GM21360 (cell line): ENCODE measurements around the gene UQCR11.

Experiments used
- ATAC-seq: cut with Tn5 transposase; IDR thresholded peaks from one replicate; pipeline ENCODE4 v1.9.1; 2021; ENCODE audit warnings: mild to moderate bottlenecking, moderate library complexity; ENCODE audit not compliant: unreplicated experiment

The UQCR11 gene

GRCh38 chr19:1572795-1573194, 32.5 kb downstream of the UQCR11 start:
- no peak for ATAC-seq

DNA sequence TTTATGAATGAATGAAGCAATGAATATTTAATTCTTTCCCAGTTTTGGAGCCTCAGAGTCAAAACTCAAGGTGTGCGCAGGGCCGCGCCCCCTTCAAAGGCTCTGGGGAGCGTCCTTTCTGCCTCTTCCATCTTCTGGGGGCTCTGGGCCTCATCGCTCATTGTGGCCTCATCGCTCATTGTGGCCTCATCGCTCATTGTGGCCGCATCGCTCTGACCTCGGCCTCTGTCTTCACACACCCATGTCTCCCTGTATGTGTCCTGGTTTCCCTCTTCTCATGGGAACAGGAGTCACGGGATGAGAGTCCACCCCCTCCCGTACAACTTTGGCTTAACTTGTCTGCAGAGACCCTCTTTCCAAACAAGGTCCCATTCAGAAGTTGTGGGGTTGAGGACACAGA, 33.9 kb downstream of the UQCR11 start:
- ATAC-seq, result no peak

DNA sequence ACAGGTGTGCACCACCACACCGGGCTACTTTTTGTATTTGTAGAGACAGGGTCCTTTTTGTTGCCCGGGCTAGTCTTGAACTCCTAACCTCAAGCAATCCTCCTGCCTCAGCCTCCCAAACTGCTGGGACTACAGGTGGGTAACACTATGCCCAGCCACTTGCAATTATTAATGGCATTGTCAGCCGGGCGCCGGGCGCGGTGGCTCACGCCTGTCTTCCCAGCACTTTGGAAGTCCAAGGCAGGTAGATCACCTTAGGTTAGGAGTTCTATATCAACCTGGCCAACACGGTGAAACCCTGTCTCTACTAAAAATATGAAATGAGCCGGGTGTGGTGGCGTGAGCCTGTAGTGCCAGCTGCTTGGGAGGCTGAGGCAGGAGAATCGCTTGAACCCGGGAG, 34.4 kb downstream of the UQCR11 start:
- no peak for ATAC-seq

DNA sequence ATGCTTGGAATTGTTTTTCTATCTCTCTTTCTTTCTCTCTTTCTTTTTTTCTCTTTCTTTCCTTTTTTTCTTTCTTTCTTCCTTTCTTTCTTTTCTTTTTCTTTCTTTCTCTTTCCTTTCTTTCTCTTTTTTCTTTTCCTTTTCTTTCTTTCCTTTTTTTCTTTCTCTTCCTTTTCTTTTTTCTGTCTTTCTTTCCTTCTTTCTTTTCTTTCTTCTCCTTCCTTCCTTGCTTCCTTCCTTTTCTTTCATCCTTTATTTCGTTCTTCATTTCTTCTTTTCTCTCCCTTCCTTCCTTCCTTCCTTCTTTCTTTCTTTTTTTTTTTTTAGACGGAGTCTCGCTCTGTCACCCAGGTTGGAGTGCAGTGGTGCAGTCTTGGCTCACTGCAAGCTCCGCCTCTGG, 35.3 kb downstream of the UQCR11 start:
- no peak for ATAC-seq

DNA sequence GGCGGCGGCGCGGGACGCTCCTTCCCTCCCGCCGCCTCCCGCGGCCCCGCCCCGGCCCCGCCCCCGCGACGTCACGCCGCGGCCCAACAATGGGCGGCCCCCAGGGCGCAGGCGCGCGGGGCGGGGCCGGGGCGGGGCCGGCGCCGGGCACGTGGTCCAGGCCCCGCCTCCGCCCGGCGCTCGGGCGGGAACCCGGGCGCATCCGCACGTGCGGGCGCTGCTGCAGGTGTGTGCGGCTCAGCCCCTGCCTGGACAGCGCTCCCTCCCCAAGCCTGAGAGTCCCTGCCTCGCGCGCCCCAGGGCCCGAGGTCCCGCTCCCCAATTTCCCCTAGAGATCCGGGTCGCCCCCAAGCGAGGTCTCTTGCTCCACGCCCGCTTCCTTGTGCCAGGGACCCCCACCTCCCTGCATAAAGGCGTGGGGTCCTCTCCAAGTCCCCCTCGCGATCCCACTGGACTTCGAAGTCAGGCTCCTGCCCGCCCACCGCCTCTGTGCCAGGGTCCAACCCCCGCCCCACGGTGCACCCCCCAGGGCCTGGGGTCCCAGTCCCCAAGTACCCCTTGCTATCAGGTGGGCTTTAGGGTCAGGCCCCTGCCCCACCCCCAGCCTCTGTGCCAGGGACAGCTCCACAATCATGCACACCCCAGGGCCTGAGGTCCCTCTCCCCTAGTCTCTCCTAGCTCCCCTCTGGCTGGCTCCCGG, 36.8 kb downstream of the UQCR11 start, which contains the start of gene MEX3D:
MEX3D (minus strand) TSS at position 6 of the 700 bp plus-strand sequence. CDS start 267 bp downstream, outside the sequence.
- ATAC-seq, result no peak

DNA sequence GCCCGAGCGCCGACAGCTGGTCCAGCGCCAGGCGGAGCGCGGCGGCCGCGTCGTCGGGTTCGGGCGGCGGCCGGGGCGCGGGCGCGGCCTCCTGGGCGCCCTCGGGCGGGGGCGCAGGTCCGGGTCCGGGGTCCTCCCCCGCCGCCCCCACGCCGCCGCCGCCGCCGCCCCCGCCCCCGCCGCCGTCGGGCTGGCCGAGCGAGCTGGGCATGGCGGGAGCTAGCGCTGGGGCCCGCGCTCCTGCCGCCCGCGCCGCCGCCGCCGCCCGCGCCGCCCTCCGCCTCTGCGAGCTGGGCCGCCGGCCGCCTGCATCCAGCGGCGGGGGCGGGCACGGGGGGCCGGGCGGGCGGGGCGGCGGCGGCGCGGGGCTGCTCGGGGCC, 37.4 kb downstream of the UQCR11 start:
- no peak for ATAC-seq

DNA sequence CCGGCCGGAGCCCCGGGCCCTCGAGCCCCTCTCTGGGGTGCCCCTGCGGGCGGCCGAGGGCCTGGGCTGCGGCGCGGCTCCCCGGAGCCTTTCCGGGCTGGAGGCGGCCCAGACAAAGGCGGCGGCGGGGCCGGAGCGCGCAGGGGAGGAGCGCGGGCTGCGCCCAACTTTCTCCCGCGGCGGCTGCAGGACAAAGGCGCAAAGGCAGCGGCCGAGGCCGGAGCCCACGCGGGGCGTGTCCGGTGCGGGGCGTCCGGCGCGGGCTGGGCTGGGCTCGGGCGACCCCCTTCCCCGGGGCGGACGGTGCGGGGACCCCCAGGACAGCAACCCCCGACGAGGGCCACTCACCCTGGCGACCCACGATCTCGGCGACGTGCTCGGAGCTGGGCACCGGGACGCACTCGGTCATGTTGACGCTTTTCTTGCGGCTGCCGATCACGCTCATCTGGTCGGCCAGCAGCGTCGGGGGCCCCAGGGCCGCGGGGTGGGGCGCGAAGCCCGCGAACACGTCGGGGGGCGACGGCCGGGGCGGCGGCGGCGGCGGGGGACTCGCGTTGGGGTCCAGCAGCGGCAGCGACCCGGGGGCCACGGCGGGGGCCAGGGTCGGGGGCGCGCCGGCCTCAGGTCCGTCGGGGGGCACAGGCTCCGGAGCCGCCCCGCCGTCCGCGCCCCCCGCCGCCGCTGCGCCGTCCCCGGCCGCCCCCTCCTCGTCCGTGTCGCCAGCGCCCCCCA, 38.0 kb downstream of the UQCR11 start:
- ATAC-seq, result no peak

GRCh38 chr19:1566392-1567115, 38.7 kb downstream of the UQCR11 start:
- no peak for ATAC-seq

- ATAC-seq, result no peak
Measured at GRCh38 chr19:1563251-1563650, 42.0 kb downstream of the UQCR11 start.

DNA sequence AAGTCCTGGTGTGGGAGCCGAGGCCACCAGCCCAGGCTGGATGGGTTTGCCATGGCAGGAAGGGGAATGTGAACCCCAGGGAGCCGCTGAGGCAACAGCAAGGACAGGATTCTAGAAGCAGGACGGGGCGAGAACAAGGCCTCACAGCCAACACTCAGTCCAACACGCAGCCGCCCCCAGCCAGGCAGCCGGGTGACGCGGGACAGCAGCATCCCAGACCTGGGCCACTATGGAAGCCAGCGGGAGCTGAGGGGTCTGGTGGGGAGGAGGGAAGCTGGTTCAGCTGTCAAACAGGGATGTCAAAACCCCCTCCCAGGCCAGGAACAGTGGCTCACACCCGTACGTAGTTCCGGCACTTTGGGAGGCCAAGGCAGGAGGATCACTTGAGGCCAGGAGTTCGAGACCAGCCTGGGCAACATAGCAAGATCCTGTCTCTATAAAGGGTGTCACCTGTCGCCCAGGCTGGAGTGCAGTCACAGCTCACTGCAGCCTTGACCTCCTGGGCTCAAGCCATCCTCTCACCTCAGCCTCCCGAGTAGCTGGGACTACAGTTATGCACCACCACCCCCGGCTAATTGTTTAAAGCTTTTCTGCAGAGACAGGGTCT, 43.9 kb downstream of the UQCR11 start:
- no peak for ATAC-seq

DNA sequence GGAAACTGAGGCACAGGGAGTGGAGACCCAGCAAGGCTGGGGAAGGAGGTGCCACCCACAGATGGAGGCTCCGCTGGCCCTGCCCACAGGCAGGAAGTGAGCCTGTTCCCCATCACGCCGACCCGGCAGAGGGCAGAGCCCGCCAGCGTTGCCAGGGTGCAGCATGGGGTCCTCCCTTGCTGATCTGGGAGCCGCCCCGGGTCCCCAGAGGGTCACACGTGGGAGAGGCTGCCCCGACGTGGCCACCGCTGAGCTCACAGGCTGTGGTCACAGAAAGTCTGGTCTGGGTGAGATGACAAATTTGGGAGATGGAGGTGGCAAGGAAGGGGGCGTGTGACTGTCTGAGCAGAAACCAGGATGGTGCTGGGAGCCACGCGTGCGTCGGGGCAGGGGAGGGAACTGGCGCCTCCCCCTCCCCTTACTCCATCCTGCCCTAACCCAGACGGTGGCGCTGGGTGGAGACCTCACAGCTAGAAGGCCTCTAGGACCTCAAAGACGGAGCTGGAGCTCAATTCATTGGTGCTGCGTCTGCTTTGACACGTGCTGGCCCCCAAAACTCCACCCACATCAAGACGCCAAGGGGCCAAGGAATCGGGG, 44.9 kb downstream of the UQCR11 start:
- no peak for ATAC-seq

GRCh38 chr19:1558552-1558951, 46.7 kb downstream of the UQCR11 start:
- no peak for ATAC-seq

GRCh38 chr19:1556390-1557070, 48.7 kb downstream of the UQCR11 start:
- ATAC-seq, result no peak

DNA sequence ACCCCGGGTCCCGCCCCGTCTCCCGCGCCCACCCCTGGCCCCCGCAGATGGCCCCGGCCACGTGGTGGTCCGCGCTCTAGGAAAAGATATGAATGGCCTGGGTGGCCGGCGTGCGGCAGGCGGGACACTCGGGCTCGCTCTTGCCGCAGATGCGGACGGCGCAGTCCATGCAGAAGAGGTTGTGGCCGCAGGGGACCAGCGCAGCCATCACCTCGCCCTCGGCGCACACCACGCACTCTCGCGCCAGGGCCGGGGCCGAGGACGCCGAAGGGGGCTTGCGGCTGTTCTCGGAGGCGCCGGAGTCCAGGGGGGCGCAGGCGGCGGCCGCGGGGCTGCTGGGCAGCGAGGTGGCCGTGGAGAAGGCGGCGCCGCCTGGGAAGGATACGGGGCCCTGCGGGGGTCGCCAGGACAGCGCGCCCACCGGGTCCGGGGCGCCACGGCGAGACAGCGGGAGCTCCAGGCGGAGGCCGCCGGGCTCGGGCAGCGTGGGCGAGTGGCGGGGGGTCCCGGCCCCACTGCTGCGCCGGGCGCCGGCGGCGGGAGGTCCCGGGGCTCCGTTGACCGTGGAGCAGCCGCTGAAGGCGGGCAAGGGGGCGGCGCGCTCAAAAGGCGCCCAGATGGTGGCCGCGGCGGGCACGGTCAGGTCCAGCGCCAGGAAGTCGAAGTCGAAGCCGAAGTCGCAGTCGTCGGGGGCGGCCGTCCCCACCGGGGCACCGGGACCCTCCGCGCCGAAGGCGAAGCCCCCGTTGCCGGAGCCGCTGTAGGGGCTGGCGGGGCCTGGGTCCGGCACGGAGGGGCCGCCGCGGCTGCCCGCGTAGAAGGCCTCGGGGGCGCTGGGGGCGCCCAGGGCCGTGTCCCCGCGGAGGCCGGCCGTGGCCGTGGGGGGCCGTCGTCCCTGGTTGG, 49.5 kb downstream of the UQCR11 start:
- ATAC-seq, result no peak

- ATAC-seq, result no peak
Measured at GRCh38 chr19:1554968-1555367, 50.3 kb downstream of the UQCR11 start.

DNA sequence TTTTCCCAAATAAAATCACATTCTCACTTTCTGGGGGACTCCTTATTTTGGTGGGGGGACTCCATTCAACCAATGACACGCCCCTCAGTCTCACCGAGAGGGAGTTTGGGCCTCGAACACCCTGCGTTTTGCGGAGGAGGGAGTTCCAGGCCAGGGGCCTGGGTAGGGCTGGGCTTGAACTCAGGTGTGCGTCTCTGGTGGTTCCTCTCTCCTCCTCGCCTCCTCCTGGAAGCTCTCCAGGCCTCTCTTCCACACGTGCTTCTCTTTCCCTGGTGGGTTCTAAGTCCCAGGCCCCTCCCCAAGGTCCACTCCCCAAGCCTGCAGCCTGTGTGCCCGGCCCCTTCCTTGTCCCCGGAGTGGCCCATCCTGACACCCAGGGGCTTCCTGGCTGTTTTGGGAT, 51.8 kb downstream of the UQCR11 start:
- no peak for ATAC-seq

DNA sequence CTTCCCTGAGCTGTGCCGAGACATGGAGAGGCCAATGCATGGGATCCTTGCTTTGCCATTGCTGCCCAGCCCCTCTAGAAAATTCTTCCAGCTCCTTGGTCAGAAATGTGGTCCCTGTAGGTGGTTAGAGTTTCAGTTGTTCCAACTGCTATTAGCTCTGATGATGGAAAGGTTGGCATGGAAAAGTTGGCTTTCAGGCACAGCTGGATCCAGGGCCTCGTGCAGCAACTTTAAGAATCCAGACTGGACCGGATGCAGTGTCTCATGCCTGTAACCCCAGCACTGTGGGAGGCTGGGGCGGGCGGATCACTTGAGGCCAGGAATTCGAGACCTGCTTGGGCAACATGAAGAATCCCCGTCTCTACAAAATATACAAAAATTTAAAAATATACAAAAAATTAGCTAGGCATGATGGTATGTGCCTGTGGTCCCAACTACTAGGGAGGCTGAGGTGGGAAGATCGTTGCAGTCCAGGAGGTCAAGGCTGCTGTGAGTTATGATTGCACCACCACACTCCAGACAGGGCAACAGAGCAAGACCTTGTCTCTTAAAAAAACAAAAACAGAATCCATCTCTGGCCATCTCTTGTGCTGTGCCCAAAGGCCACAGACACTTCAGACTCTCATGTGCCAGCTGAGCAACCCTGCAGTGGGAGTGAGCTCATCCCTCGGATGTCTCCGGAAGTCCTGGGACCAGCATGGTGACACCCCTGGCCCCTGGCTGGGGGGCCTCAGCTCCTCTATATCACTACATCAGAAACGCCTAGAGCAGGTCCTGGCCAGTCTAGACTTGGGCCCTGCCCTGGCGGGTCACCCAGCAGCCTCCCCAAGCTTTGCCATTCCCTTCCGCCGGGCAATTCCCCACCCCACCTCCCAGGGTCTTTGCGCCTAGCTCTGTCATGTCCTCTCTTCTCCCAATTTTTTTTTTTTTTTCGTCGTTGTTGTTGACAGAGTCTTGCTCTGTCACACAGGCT, 53.9 kb downstream of the UQCR11 start:
- ATAC-seq, result no peak

DNA sequence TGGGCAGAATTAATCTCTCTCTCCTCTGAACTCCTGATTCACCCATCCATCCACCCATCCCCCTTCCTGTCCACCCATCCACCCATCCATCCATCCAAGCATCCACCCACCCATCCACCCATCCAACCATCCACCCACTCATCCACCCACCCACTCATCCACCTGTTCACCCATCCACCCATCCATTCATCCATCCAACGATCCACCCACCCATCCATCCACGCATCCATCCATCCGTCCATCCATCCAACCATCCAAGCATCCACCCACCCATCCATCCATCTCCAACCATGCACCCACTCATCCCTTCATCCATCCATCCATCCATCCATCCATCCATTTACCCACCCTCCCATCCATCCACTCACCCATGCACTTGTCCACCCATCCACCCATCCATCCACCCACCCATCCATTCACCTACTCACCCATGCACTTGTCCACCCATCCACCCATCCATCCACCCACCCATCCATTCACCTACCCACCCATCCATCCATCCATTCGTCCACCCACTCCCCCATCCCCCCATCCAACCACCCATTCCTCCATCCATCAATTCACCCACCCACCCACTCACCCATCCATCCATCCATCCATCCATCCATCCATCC, 55.8 kb downstream of the UQCR11 start:
- no peak for ATAC-seq
